GM18907 (cell line): ENCODE results near the gene EML2.

Experiments
- ATAC-seq: cut with Tn5 transposase; IDR thresholded peaks from one replicate; pipeline ENCODE4 v1.9.1; 2021; ENCODE audit warnings: mild to moderate bottlenecking, moderate library complexity; ENCODE audit not compliant: unreplicated experiment

Gene EML2

DNA sequence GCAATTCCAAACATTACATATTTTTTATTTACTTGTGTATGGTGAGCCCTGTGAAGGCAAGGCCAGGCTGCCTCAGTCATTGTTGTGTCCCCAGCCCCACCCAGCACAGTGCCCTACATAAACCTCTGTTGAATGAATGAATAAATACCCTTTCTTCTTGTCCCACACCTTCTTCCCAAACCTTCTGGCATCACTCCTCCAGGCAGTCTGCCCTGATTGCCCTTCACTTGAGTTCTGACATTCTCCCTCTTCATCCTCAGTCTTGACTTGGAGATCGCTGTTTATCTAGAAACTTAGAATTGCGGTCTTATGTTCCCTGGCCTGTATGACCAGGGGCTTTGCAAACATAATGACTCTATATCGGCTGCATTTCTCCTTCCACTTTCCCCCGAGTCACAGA, 49.4 kb downstream of the EML2 start:
- ATAC-seq = no peak

DNA sequence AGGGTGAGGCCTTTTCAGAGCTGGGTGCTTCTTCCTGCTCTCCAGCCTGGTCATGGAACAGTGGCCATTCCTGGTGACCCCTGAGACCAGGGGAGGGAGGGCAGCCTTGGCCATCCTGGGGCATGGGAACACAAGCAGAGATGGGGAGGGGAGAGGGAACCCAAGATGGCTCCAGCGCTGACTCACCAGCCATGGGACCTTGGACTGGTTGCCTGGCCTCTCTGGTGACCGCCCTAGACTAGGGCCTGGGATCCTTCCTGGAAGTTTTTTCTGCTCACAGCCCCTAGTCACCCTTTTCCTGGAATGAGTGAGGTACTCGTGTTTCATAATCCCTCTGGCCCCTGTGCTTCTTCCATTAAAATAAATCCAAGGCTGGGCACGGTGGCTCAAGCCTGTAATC, 51.3 kb downstream of the EML2 start:
- ATAC-seq = no peak

DNA sequence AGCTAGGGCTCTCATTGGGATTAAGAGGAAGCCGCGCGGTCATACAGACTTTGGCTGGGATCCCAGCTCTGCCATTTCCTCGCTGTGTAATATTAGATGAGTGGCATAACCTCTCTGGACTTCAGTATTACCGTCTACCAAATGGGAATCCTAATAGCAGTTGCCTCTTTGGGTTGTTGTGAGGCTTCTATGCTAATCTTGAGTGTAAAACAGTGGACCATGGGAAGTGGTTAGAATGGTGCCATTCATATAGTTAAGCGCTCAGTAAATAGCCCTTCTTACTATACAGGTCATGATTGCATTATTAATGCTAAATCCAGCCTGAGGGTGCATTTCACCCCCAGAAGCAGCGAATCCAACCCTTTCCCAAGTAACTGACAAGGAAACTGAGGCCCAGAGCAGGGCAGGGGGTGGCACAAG, 54.0 kb downstream of the EML2 start:
- no peak for ATAC-seq

DNA sequence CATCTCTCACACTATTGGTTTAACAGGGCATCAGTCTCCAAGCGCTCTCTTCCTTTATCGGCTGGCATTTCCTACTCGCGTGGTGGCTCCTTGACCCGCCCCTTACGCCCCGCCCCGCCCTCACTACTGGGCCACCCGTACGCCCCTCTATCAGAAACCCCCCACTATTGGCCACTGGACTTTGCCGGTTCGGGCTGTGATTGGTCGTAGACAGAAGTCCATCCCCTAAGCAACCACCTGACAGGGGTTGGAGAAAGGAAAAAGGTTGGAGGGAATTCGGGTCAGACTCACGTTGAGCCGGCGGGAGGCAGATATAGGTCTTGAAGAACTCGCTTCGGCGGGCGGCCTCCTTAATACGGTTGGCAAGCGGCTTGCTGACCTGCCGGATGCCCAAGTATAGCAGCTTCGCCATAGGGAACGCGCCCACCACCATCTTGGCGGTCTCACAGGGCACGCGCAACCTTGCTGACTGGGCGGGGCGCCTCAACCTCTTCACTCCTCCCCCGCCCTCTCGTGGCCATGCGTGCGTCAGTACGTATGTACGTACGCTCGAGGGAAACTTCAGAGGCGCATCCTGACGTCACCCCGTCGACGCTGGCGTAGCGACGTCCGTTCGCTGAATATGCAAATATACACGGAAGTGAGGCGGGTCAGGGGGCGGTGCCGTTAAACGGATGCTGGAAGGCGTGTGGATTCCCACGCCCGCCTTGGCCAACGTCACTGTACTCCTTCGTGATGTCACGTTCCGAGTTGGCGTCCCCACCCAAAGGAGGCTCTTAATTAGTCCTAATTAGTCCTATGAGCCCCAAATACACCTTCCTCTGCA, 54.7 kb downstream of the EML2 start, which contains the start of gene OPA3:
Gene OPA3 (minus strand): TSS at position 471 of the 826 bp plus-strand sequence. CDS start 38 bp downstream, at position 433.
- ATAC-seq = peak; percentile 90

DNA sequence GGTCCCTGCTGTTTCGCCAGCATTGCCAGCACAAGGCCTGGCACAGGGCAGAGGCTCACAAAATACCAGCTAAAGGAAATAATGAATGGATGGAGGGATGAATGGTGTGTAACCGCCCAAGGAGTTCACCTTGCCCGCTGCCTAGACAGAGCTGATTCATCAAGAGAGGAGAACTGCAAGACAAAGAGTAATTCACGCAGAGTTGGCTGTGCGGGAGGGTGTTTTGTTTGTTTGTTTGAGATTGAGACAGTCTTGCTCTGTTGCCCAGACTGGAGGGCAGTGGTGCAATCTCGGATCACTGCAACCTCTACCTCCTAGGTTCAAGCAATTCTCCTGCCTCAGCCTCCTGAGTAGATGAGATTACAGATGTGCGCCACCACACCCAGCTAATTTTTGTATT, 57.6 kb downstream of the EML2 start:
- no peak for ATAC-seq

DNA sequence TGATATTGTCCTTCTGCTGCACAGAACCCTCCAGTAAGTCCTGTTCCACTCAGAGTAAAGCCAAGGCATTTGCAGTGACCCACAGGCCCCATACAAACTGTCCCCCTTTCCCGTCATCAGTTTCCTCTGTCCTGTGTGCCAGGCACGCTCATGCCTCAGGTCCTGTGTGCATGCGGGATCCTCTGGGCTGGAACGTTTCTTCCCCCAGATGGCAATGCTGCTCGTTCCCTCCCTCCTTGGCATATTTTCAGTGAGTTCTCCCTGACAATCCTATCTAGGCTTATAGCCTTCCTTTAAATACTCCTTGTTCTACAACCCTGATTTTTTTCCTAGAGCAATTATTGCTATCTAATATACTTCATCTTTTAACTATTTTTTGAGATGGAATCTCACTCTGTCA, 60.3 kb downstream of the EML2 start:
- ATAC-seq = no peak

DNA sequence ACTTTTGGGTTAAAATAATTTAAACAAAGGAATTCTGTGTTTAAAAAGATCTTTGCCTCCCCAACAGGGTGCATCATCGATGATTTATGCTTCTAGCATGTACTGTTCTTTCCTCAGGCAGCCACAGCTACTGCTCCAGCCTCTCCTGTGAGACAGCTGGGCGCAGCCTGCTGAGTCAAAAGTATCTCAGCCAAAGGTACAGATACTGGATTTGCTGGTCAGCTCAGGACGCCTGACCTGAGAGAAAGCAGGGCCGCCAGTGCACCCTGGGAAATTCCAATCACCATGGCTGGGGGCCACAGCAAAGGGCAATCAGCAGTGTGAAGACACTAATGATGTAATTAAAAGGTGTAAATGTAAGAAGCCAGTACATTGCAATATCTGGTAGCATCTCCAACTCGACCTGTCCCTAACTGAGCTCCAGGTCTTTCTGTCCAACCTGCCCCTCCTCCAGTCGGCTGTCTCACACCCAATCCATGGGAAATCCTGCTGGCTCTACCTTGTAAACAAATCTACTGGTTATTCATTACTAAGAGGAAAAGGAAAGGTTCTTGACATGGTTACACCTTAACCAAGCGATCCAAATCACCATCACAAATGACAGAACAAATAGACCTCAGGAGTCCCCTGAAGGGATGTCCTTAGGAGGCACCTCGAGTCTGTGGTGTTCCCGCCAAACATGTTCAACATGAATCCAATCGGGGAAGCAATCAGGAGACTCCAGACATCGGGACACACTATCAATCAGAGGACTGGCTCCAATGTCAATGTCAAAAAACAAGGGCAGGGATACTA, 61.9 kb downstream of the EML2 start:
- ATAC-seq = no peak

DNA sequence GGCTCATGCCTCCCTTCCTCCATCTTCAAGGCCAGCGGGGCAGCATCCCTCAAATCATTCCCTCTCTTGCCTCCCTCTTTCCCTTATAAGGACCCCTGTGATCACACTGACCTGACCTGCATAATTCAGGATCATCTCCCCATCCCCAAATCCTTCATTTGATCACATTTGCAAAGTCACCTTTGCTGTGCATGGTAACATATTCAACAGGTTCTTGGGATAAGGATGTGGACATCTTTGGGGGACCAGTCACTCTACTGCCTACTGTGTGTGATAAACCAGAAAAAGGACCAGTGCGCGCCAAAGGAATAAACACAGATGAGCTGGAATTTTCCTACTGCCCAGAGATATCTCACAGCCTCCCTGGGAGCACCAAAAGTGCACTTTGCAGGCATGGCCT, 62.5 kb downstream of the EML2 start:
- ATAC-seq = no peak

DNA sequence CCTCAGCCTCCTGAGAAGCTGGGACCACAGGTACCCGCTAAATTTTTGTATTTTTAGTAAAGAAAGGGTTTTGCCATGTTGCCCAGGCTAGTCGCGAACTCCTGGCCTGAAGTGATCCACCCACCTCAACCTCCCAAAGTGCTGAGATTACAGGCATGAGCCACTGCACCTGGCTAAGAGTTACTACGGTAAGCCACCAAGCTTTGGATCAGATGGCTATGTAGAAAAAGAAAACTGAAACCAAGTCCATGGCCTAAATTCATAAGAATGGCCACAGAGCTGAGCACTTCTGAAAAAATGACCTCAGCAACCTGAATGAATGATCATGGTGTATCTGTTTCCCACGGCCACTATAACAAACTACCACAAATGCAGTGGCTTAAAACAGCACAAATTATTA, 64.0 kb downstream of the EML2 start:
- ATAC-seq = no peak

DNA sequence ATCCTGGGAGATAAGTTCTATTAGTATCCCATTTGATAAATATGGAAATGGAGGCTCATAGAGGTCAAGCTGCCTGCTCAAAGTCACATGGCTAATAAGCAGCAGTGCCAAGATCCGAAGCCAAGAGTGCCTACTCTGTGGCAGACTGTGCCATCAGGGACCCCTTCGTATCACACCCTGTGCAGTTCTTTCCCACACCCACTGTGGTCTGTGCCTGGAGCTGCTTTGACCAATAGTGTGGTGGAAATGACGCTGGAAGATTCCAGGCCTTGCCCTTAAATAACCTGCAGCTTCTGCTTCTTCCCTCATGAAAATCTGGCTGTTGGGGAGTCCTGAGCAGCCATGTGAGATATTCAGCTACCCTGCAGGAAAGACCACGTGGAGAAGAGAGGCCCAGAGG, 64.7 kb downstream of the EML2 start:
- no peak for ATAC-seq

DNA sequence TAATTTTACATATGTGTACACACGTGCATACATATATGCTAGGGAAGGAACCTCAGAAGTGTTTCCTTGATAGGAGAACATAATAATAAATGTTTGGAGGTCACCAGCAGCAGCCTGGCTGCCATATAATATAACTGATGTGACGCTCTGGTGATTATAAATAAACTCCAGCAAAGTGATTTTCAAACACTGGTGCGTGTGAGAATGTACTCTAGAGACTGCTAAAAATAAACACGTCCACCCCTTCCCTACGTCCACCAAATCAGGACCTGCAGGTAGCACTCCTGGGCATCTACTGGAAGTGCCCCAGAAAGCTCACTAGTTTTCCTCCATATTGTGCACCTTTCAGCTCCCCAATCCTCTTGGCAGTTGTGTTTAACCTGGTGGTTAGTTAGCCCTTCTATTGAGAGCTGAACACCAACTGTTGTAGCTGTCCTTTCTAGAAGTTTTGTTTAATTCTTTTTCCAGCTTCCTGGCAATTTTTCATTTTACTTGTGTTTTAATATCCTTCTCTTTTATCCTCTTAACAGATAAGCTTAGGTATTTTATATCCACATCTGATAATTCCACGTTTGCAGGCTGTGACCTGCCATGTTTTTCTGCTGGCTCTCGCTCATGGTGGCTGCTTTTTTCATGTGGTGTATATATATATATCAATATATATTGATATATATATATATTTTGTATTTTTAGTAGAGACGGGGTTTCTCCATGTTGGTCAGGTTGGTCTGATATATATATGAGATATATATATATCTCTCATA, 67.6 kb downstream of the EML2 start:
- no peak for ATAC-seq

DNA sequence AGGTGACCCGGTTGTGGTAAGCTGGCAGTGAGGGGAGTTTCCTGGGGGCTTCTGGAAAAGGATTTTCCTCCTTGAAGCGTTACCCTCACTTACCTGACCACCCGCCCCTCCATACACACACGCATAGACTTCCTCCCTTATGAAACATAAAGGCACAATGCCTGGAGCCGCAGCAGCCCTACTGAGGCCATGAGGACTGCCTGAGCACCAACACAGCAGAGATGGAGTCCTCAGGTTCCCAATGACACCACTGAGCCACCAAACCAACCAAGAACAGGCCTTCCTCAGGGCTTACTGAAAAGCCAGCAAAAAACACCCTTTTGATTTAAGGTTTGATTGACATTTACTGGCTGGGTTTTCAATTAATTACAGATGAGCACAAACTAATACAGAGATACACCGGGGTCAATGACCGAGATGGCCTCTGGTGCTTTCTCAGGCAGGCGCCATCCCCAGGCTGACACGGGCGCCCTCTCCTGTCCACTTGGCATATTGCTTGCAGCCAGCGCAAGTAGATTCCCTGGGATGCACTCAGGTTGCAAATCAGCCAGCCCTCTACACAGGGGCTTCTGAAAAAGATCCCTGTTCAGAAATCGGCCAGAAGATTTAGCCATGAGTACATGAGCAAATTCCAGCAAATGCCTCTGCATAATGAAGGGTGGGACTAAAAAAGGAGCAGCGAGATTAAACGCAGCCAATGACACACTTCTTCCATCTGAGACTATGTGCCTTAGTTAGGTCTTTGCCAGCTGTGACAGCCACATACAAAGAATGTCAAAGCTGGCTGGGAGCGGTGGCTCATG, 69.4 kb downstream of the EML2 start:
- ATAC-seq = no peak

DNA sequence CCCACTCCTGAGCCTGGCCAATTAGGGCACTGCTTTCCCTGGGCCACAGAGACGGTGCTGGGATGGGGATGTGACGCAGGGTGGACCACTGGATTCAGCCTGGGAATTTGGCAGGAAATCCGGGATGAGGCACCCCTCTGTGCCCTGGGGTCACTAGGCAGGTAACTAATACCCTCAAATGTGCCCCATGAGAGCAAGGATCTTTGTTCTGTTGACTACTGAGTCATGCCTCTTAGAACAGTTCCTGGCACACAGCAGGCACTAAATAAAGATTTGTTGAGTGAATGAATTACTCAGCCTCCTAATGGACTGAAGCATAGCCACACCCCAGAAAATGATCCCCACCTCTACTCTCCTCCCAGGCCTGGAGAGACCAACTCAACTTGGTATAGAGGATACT, 70.5 kb downstream of the EML2 start:
- ATAC-seq = no peak

DNA sequence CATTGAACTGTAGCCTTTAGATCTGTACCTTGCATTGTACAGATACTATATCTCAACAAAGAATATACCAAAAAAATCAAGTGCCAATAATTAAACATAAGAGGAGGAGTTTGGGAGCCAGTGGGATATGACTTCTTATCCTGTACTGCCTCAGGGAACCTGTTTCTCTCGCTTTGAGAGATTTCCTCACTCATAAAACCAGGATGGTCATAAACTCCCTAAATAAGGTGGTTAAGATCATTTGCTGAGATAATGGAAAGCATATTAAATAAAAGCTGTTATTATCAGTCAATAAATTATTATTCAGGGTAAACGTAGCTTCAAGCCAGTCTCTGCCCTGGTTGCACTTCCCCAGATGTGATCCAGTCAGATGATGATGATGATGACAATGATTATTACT, 71.6 kb downstream of the EML2 start:
- ATAC-seq = no peak

DNA sequence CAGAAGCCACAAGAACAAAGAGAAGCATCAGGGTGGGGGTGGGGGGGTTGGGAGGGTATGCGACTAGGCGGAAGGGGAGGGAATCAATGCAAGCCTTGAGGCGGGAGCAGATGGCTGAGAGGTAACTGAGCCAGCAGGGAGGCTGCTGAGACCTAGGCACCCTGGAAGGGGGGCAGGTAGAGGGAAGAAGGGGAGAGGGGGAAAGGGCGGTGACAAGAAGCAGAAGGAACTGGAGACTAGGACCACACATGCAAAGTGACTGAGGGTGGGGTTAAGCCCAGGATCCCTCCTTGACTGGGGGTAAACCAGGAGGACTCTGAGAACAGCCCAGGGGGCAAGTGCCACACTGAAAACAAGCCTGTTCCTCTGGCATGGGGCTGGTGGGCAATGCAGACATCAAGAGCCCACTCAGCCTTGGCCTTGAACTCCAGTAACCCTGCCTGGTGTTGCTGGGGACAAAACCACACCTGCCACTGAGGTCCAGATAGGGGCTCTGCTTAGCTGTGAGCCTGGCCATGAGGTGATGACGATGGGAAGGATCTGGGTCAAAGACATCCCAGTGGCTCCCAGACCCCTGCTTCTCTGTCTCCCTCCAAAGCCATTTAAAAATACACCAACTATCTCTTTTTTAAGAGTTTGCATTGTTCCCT, 74.9 kb downstream of the EML2 start:
- no peak for ATAC-seq

DNA sequence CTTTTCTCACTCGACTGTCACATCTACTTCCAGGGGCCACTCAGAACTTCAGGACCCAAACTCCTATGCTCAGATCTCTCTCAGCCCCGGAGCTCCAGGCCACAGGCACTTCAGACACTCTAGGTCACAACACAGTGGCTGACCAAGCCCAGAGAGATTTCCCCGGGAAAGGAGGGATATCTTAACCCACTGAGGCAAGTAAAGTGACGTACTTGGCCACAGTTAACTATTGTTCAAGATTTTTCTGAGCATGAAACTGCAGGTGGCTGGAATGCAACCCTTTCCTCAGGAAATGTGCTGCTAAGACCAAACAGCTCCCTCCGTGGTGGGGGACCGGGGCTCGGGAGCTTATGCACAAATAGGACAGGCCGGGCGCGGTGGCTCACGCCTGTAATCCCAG, 78.5 kb downstream of the EML2 start:
- ATAC-seq = no peak

DNA sequence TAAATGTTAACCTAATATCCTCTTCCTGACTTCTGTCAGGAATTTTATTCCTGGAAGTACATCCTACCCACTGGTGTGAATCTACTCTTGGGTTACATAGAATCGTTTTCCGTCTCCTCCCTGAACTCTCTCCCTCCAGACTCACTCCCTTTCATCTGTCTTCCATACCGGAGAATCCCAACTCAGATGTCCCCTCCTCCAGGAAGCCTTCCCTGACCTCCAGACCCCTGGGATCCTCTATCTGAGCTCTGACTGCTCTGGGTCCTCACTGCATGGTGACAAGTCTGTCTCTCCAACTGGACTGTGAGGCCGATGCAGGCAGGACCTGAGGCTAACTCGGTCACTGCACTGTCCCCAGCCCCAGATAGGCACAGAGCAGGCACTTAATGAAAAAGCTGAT, 79.2 kb downstream of the EML2 start:
- ATAC-seq = no peak
